GM12878 (cell line): ENCODE results near the gene TMEM163. TPM values are rescaled to one million over a fixed set of nuclear protein-coding genes. Genes with fewer than 3 reads are reported as not detected.
A peak's percentile ranks its signal among the peaks of the same experiment; 100 is the strongest.

ENCODE experiments used
- ATF7 ChIP-seq: fragments of 450-650 bp; IDR thresholded peaks from 2 replicates; pipeline ENCODE4 v1.6.1; 2016; ENCODE audit warnings: low read depth, mild to moderate bottlenecking
- CEBPB ChIP-seq, 2 experiments: fragments of 150-350 bp in 1 of 2; IDR thresholded peaks; 2 replicates each; pipeline ENCODE4 v1.6.1; 2012 to 2014; ENCODE audit warnings: low read depth in 2 of 2, low read length in 2 of 2, borderline replicate concordance in 1 of 2, inconsistent platforms in 1 of 2
- CHD2 ChIP-seq: IDR thresholded peaks from 2 replicates; pipeline ENCODE4 v1.6.1; 2011; ENCODE audit warnings: low read depth, low read length, improper control_type of control experiment, borderline replicate concordance
- FOXM1 ChIP-seq: IDR thresholded peaks from 2 replicates; pipeline ENCODE4 v1.6.1; 2012; ENCODE audit warnings: low read depth, mild to moderate bottlenecking, inconsistent platforms, low read length, moderate library complexity
- GATAD2B ChIP-seq: fragments of 450-650 bp; conservative IDR thresholded peaks from 2 replicates; pipeline ENCODE4 v1.6.1; 2017; ENCODE audit warnings: low read depth, mild to moderate bottlenecking, moderate library complexity
- MYC ChIP-seq: IDR thresholded peaks from 2 replicates; pipeline ENCODE4 v1.6.1; 2011; ENCODE audit warnings: mild to moderate bottlenecking, low read length, moderate library complexity, inconsistent platforms; ENCODE audit not compliant: insufficient read depth, insufficient replicate concordance, insufficient read length, severe bottlenecking
- NBN ChIP-seq: fragments of 450-650 bp; IDR thresholded peaks from 2 replicates; pipeline ENCODE4 v1.6.1; 2016
- NFYB ChIP-seq: IDR thresholded peaks from 2 replicates; pipeline ENCODE4 v1.6.1; 2011; ENCODE audit warnings: low read depth, mild to moderate bottlenecking, low read length, improper control_type of control experiment, moderate library complexity; ENCODE audit not compliant: insufficient read depth
- NR2F1 ChIP-seq: fragments of 450-650 bp; conservative IDR thresholded peaks from 2 replicates; pipeline ENCODE4 v1.6.1; 2017; ENCODE audit warnings: mild to moderate bottlenecking
- RAD51 ChIP-seq: fragments of 450-650 bp; IDR thresholded peaks from 2 replicates; pipeline ENCODE4 v1.6.1; 2016; ENCODE audit warnings: moderate library complexity, mild to moderate bottlenecking, inconsistent platforms
- RBBP5 ChIP-seq: fragments of 200-600 bp; sonication (generic); conservative IDR thresholded peaks from 2 replicates; pipeline ENCODE4 v1.6.1; 2016
- SPI1 ChIP-seq: IDR thresholded peaks from 2 replicates; pipeline ENCODE4 v1.6.1; 2011; ENCODE audit warnings: low read depth, mild to moderate bottlenecking, low read length, moderate library complexity, borderline replicate concordance; ENCODE audit not compliant: insufficient read depth
- ZBED1 ChIP-seq: IDR thresholded peaks from 2 replicates; pipeline ENCODE4 v1.6.1; 2016; ENCODE audit warnings: borderline replicate concordance
- polyA plus RNA-seq, 11 experiments: library from polyadenylated mRNA; depleted of rRNA in 4 of 11; unstranded in 6 of 11; stranded (reverse) in 5 of 11; fragments of >200 nt; fragmentation: Nextera tagmentation in 4 of 11; fragmentation: Illumina TruSeq in 1 of 11; extraction: Ambion mirVana in 4 of 11; extraction: Trizol in 1 of 11; gene quantifications; 1 replicate in 1 of 11; 2 replicates in 10 of 11; pipeline versions ENCODE4 v1.2.1 to v1.2.3, GENCODE V29; 2011 to 2016; ENCODE audit warnings: inconsistent platforms in 2 of 11, missing spikeins in 2 of 11, low read depth in 1 of 11
- total RNA-seq, 4 experiments: library from RNA; depleted of rRNA in 3 of 4; stranded (reverse); fragments of >200 nt in 3 of 4; fragmentation: Illumina TruSeq in 1 of 4; extraction: Trizol in 1 of 4; gene quantifications; 2 replicates each; pipeline versions ENCODE4 v1.2.1 to v1.2.3, GENCODE V29; 2013 to 2021
- TF ChIP-seq, protein P1 (sequence below): IDR thresholded peaks from 2 replicates; pipeline ENCODE4 v1.6.1; 2011; ENCODE audit warnings: low read depth, low read length, improper control_type of control experiment, borderline replicate concordance
- TF ChIP-seq, protein P2 (sequence below): IDR thresholded peaks from 2 replicates; pipeline ENCODE4 v1.6.1; 2011; ENCODE audit warnings: borderline replicate concordance, low read depth, mild to moderate bottlenecking, moderate library complexity, mixed read lengths, low read length; ENCODE audit not compliant: insufficient read depth; ENCODE audit errors: extremely low read length
- TF ChIP-seq, protein P3 (sequence below): fragments of 450-650 bp; IDR thresholded peaks from 2 replicates; pipeline ENCODE4 v1.6.1; 2016; ENCODE audit warnings: mild to moderate bottlenecking
- TF ChIP-seq, protein P4 (sequence below): fragments of 450-650 bp; formaldehyde crosslinking; IDR thresholded peaks from 2 replicates; pipeline ENCODE4 v1.5.0; 2022; ENCODE audit warnings: mild to moderate bottlenecking, missing genetic modification characterization
- TF ChIP-seq, protein P5 (sequence below): fragments of 450-650 bp; IDR thresholded peaks from 2 replicates; pipeline ENCODE4 v1.6.1; 2017; ENCODE audit warnings: low read depth, mild to moderate bottlenecking, moderate library complexity

Gene TMEM163
- total and polyA plus RNA-seq, 10 of the 15 experiments (the other 5 are each of a cell fraction or from before 2014, with no cell fraction given): 0.05 to 0.11 (median 0.07) TPM; not detected in 4

DNA sequence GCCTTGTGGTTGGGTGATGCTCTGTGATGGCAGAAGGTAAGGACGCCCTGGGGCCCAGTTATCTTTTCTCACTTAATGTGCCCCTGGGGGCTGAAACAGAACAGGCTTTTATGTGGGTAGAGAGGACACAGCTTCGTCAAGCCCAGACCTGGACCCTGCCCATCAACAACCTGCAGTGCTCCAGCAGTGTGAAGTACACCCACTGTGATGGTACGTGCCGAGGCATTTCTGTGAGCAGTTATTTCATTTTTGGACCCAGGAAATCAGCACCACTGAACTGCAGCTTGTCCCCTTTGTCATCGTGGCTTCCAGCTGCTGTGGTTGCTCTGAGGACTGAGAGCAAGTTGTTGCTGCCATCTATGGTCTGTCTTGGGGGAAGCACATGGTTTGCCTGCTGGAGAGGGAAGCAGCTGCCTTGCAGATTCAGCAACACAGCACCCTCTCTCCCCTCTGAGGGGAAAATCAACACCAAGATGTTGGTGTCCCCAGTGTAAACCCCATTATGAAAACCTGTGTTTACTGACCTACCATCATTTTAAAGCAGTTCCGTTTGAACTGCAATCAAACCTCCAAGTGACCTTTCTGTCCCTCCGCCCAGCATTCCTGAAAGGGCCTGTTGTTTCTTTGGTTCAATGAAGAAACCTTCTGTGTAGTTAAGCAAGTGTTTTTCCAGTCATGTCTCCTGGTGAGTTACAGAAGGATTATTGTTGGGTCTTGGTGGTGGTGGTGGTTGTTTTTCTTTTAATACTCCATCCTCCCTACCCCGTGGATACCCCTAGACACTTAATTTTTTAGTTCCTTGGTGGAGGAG, 306.8 kb downstream of the TMEM163 start (continued):
- TF ChIP-seq, protein P1, sequence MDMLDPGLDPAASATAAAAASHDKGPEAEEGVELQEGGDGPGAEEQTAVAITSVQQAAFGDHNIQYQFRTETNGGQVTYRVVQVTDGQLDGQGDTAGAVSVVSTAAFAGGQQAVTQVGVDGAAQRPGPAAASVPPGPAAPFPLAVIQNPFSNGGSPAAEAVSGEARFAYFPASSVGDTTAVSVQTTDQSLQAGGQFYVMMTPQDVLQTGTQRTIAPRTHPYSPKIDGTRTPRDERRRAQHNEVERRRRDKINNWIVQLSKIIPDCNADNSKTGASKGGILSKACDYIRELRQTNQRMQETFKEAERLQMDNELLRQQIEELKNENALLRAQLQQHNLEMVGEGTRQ: no peak
- TF ChIP-seq NR2F1: no peak
- peak; percentile 73 for TF ChIP-seq FOXM1
- TF ChIP-seq CHD2: peak; percentile 56; the same call in 1 of the 2 replicates
- peak; percentile 68 for TF ChIP-seq ATF7
- TF ChIP-seq, protein P2, sequence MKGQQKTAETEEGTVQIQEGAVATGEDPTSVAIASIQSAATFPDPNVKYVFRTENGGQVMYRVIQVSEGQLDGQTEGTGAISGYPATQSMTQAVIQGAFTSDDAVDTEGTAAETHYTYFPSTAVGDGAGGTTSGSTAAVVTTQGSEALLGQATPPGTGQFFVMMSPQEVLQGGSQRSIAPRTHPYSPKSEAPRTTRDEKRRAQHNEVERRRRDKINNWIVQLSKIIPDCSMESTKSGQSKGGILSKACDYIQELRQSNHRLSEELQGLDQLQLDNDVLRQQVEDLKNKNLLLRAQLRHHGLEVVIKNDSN: no peak
- TF ChIP-seq CEBPB (IDR thresholded peaks at IDR 0.05; ENCODE audit: borderline replicate concordance in 1 of 2, low read depth in 2 of 2, low read length in 2 of 2): no peak
- no peak for TF ChIP-seq NFYB
- peak; percentile 75; the same call in 1 of the 2 replicates for TF ChIP-seq NBN
- 0 out of 2 replicates have a peak, but pooled peaks have one; percentile 19 for TF ChIP-seq GATAD2B
- TF ChIP-seq MYC: no peak
- TF ChIP-seq ZBED1: no peak
- TF ChIP-seq, protein P3, sequence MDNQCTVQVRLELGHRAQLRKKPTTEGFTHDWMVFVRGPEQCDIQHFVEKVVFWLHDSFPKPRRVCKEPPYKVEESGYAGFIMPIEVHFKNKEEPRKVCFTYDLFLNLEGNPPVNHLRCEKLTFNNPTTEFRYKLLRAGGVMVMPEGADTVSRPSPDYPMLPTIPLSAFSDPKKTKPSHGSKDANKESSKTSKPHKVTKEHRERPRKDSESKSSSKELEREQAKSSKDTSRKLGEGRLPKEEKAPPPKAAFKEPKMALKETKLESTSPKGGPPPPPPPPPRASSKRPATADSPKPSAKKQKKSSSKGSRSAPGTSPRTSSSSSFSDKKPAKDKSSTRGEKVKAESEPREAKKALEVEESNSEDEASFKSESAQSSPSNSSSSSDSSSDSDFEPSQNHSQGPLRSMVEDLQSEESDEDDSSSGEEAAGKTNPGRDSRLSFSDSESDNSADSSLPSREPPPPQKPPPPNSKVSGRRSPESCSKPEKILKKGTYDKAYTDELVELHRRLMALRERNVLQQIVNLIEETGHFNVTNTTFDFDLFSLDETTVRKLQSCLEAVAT: no peak; the same call in 1 of the 2 replicates
- no peak for TF ChIP-seq SPI1
- TF ChIP-seq, protein P4, sequence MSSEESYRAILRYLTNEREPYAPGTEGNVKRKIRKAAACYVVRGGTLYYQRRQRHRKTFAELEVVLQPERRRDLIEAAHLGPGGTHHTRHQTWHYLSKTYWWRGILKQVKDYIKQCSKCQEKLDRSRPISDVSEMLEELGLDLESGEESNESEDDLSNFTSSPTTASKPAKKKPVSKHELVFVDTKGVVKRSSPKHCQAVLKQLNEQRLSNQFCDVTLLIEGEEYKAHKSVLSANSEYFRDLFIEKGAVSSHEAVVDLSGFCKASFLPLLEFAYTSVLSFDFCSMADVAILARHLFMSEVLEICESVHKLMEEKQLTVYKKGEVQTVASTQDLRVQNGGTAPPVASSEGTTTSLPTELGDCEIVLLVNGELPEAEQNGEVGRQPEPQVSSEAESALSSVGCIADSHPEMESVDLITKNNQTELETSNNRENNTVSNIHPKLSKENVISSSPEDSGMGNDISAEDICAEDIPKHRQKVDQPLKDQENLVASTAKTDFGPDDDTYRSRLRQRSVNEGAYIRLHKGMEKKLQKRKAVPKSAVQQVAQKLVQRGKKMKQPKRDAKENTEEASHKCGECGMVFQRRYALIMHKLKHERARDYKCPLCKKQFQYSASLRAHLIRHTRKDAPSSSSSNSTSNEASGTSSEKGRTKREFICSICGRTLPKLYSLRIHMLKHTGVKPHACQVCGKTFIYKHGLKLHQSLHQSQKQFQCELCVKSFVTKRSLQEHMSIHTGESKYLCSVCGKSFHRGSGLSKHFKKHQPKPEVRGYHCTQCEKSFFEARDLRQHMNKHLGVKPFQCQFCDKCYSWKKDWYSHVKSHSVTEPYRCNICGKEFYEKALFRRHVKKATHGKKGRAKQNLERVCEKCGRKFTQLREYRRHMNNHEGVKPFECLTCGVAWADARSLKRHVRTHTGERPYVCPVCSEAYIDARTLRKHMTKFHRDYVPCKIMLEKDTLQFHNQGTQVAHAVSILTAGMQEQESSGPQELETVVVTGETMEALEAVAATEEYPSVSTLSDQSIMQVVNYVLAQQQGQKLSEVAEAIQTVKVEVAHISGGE: no peak
- TF ChIP-seq RBBP5: no peak
- 0 out of 2 replicates have a peak, but pooled peaks have one; percentile 21 for TF ChIP-seq RAD51
- TF ChIP-seq, protein P5, sequence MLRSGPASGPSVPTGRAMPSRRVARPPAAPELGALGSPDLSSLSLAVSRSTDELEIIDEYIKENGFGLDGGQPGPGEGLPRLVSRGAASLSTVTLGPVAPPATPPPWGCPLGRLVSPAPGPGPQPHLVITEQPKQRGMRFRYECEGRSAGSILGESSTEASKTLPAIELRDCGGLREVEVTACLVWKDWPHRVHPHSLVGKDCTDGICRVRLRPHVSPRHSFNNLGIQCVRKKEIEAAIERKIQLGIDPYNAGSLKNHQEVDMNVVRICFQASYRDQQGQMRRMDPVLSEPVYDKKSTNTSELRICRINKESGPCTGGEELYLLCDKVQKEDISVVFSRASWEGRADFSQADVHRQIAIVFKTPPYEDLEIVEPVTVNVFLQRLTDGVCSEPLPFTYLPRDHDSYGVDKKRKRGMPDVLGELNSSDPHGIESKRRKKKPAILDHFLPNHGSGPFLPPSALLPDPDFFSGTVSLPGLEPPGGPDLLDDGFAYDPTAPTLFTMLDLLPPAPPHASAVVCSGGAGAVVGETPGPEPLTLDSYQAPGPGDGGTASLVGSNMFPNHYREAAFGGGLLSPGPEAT: no peak
